ENCODE results near the gene GPAT2. TPM values are rescaled to one million over a fixed set of nuclear protein-coding genes. Genes with fewer than 3 reads are reported as not detected.

The GPAT2 gene
- total RNA-seq, 1 donor from 2014 or later = 5.6 TPM

Other genes starting within 250 kb of the GPAT2 start
- gene ANKRD36C, start 43.1 kb downstream of the GPAT2 start, total RNA-seq = 18.8 and 27.5 TPM in 2 replicates
- gene ADRA2B, start 81.7 kb upstream of the GPAT2 start, total RNA-seq = under 0.01 TPM in 2 replicates
- not detected in 2 replicates for gene ASTL, start 103.6 kb upstream of the GPAT2 start, total RNA-seq
- 0.26 and 0.76 TPM in 2 replicates for gene DUSP2, start 110.5 kb upstream of the GPAT2 start, total RNA-seq
- 238 and 252 TPM in 2 replicates for gene STARD7, start 173.9 kb upstream of the GPAT2 start, total RNA-seq
- gene TMEM127, start 231.1 kb upstream of the GPAT2 start, total RNA-seq = 17.8 and 25.8 TPM in 2 replicates
- gene CIAO1, start 231.3 kb upstream of the GPAT2 start, total RNA-seq = 84.2 and 100 TPM in 2 replicates

All from dermis microvascular lymphatic vessel endothelial cell (primary cell).